Left forelimb (tissue), 1 donor: ENCODE results near the gene ARHGEF10L.

Experiments used
- DNase-seq: peaks from one replicate; pipeline ENCODE4 v3.0.0-alpha.2; 2018; ENCODE audit warnings: low spot score

Gene ARHGEF10L

GRCh38 chr1:17675744-17676143 is 136.2 kb downstream of the ARHGEF10L start:
- DNase-seq = peak; percentile 73

GRCh38 chr1:17676387-17677060 is 137.0 kb downstream of the ARHGEF10L start:
- DNase-seq = no peak

GRCh38 chr1:17678011-17678410 is 138.5 kb downstream of the ARHGEF10L start:
- no peak for DNase-seq

DNA sequence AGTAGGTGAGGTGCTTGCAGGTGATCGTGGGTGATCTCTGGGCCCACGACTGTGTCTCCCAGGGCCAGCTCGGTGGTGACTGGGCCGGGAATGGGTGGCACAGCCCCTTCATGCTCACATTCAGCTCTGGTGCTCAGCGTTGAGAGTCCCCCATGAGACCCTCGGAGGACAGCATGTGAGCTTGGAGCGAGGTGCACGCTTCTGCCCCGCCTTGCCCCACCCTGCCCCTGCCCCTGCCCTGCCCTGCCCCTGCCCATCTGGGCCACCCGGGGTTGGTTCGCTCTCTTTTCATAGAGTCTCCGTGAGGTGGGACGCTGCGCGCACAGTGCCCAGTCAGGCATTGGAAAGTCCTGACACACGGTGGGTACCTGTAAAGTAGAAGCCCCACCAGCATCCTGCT is 140.4 kb downstream of the ARHGEF10L start:
- DNase-seq = no peak

- DNase-seq = no peak
Measured at GRCh38 chr1:17680308-17680707, 140.8 kb downstream of the ARHGEF10L start.

DNA sequence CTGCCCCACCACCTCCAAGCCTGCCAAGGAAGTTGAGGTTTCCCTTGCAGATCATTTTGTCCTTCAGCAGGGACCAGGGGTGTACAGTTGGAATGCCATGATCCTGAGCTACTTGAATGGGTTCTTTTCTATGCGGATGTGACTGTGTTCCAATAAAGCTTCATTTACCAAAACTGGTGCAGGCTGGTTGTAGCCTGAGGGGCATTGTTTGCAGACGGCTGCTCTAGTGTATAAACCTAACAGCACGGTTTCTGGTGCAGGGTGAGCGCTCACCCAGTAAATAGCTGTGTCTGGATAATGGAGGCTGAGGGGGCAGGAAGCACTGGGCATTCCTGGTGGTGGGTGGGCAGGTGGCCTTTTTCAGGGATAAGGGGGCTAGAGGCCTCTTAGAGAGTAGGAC is 142.9 kb downstream of the ARHGEF10L start:
- no peak for DNase-seq

- DNase-seq = no peak
Measured at GRCh38 chr1:17683598-17683997, 144.1 kb downstream of the ARHGEF10L start.

DNA sequence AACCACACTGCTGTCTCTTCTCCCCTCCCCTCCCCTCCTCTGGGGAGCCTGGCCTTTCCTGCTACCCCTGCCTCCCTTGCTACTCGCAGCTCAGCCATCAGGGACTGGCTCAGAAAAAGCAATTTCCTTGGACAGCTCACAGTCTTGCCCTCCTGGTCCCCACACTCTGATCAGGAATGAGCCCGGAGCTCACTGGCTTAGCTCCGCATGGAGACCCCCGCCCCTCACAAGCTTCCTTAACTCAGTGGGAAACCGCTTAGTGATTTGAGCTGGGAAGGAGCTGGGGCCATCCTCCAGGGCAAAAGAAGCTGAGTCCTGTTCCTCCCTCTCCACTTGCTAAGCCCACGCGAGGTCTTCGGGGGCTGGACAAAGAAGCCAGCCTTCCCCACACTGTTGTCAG is 145.3 kb downstream of the ARHGEF10L start:
- no peak for DNase-seq

- DNase-seq = no peak
Measured at GRCh38 chr1:17686258-17686657, 146.8 kb downstream of the ARHGEF10L start.

DNA sequence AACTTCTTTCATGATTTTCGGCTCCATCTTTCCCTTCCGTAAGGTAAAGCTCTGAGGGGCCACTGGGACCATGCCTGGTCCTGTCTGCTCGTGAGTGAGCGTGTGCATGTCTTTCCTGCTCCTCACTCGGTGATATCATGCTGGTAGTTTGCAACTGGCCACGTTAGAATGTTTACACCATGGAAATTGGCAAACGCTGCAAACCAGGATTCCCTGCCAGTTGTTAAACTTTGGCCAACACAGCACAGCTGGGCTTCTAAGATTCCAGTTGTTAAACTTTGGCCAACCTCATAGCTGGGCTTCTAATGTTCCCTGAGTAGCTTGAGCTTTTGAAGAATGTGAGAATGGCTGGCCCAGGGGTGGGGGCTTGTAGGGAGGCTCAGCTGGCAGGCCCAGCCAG is 147.6 kb downstream of the ARHGEF10L start:
- DNase-seq = no peak

- no peak for DNase-seq
Measured at GRCh38 chr1:17688217-17688810, 148.8 kb downstream of the ARHGEF10L start.

DNA sequence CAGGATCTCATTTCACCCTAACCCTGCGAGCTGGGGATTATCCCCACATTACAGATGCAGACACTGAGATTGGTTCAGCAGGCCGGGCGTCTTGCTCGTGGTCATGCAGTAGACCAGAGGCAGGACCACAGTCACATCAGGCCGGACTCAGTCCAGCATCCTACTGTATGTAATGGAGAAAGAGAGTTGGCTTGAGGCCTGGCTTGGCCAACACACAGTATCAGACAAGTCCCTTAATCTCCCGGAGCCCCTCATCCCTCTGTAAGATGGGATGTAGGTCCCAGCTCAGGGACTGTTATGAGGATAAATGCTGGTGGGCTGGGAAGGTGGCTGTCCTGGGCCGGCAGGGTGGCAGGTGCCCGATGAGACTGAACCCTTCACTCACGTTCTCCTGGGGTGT is 149.5 kb downstream of the ARHGEF10L start:
- no peak for DNase-seq

DNA sequence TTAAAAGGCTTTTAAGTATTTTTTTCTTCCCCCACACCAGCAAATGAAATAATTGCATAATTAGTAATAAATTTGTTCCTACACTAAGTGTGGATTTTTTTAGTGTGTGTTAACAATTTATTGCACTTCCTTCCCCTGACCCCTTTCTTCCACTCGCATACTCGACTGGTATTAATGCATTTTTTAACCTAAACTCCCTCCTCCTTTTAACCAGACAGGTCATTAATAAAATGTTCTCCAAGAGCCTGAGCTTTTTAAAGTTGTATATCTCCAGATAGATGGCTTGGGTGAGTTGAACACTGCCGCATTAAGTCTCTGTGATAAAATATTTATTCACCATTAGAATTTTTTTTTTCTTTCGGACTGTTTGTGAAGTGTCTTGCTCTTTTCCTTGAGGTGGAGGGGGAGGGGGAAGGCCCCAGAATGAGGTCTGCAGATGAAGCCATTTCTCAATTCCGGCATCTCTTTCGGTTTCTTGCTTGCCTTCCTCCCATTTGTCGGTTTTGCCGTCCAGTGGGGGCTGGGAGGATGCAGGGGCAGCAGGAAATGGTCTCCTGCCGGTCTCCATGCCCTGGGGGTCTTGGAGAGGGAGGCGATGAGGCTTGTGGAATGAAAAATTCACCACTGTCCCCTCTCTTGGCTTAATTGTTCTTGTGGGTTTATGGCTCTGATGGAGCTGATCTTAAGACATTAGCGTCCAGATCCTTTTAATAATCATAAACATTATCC is 151.6 kb downstream of the ARHGEF10L start:
- no peak for DNase-seq

- no peak for DNase-seq
Measured at GRCh38 chr1:17692645-17693044, 153.1 kb downstream of the ARHGEF10L start.

DNA sequence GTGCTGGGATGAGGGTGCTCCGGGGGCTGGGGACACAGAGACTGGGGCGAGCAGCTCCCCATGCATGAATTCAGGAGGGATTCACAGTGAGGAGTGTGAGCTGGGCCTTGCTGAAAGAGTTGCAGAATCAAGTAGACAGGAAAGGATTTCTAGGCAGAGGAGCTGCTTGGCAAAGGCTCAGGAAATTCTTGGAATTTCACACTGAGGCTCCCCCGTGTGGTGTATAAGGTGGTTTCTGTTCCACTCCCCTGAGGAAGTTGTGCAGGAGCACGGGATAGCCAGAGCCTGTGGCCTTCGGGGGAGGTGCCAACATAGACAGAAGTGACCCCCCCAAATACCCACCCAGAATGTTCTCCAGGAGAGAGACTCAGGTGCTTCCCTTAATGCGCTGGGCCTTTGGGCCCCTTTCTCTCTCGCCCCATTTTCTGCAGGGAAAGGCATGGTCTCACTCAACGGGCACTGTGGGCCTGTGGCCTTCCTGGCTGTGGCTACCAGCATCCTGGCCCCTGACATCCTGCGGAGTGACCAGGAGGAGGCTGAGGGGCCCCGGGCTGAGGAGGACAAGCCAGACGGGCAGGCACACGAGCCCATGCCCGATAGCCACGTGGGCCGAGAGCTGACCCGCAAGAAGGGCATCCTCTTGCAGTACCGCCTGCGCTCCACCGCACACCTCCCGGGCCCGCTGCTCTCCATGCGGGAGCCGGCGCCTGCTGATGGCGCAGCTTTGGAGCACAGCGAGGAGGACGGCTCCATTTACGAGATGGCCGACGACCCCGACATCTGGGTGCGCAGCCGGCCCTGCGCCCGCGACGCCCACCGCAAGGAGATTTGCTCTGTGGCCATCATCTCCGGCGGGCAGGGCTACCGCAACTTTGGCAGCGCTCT is 157.2 kb downstream of the ARHGEF10L start:
- DNase-seq = no peak

DNA sequence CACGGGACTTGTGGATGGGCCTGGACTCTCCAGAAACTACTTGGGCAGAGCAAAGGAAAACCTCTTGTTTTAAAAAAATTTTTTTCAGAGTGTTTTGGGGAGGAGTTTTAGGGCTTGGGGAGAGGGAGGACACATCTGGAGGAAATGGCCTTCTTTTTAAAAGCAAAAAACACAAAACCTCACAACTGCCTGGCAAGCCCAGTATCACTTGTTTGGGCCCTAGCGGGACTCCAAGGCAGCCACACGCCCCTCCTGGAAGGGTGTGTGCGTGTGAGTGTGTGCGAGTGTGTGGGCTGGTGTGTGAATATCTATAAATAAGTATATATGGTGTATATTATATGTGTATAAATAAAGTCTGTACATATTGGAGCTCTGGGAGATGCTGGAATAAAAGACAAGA is 158.0 kb downstream of the ARHGEF10L start:
- no peak for DNase-seq

- DNase-seq = no peak
Measured at GRCh38 chr1:17699581-17699980, 160.1 kb downstream of the ARHGEF10L start.

- DNase-seq = no peak
Measured at GRCh38 chr1:17700945-17701810, 161.7 kb downstream of the ARHGEF10L start.

GRCh38 chr1:17704176-17704575 is 164.7 kb downstream of the ARHGEF10L start:
- no peak for DNase-seq

DNA sequence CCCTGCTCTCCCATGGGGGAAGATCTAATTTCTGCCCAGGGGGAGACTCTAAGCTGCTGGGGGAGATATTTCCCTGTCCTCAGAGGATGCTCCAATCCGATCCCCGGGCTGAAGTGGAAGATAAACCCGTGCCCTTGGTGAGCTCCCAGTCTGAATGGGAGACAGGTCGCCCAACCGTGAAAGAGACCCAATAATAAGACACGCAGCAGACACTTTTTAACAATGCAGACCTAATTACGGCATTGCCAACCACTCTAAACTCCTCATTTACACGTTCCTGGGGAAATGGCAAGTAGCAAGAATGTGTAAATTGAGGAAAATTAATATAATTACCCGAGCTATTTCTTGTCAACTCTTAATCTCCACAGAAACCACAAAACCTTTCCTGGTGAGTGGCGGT is 166.9 kb downstream of the ARHGEF10L start:
- DNase-seq = no peak

DNA sequence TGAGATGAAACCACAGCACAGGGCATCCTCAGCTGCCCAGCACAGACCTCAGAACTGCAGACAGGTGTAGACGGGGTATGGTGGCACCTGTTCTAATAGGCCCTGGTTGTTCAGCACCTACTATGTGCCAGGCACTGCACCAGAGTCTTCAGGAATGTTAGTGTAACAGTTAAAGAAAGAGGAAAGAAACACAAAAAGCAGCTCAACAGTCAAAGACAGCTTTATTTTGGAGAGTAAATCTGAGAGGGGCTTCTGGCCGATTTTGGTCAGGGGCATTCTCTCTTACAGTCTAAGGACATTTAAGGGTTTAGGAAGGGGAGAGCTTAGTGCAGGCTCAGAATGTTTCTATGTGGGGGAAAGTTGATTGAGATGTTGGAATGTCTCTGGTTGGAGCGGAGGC is 170.5 kb downstream of the ARHGEF10L start:
- DNase-seq = no peak
